GM03348 (cell line): Measurements from ENCODE around the gene CNDP1.
"Not testable (repeated sequence)": the region's sequence is repeated elsewhere in the genome, so short reads cannot be mapped to it uniquely, and the experiment has no call there.

Experiments used
- DNase-seq: peaks from one replicate; pipeline ENCODE4 v3.0.0; 2012; ENCODE audit warnings: low spot score

CNDP1 gene

DNA sequence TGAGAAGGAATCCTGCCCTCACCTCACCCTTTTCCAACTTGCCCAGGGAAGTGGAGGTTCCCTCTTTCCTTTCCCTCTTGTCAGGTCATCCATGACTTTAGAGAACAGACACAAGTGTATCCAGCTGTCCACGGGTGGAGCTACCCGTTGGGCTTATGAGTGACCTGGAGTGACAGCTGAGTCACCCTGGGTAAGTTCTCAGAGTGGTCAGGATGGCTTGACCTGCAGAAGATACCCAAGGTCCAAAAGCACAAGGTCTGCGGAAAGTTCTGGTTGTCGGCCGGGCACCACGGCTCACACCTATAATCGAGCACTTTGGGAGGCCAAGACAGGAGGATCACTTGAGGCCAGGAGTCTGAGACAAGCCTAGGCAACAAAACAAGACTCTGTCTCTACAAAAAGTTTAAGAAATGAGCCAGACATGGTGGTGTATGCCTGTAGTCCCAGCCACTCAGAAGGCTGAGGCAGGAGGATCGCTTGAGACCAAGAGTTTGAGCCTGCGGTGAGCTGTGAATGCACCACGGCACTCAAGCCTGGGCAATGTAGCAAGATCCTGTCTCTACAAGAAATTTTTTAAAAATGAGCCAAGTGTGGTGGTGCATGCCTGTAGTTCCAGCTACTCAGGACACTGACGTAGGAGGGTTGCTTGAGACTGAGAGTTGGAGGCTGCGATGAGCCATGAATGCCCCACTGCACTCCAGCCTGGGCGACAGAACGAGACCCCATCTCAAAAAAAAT lies 14.0 kb upstream of the CNDP1 start:
- no peak for DNase-seq

DNA sequence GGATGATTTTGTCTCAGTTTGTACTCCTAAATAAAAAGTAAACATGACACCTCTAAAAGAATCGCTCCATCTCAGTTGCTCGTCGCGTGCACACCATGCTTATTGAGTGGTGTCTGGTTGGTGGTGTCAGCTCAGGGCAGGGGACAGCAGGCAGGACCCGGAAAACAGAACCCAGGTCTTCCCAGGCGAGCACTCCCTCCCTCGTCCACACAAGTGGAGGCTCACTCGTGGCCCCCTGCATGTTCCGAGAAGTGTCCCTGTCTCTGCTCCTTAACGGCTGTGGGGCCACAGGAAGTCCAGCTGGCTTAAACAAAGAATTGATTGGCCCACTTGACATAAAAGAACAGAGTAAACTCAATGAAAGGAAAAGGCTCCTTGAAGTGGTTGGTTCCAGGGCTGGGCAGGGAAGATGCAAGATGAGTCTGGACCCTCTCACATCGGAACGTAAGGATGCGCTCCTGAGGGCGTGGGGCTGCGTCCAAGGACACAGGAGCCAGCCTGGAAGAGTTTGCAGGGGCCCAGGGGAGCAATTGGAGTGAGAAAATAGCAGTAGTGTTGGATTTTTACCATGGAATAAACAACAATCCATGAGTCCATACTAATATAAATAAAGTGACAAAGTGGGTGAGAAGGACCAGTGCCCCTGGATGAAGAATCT lies 13.1 kb upstream of the CNDP1 start:
- no peak for DNase-seq

DNA sequence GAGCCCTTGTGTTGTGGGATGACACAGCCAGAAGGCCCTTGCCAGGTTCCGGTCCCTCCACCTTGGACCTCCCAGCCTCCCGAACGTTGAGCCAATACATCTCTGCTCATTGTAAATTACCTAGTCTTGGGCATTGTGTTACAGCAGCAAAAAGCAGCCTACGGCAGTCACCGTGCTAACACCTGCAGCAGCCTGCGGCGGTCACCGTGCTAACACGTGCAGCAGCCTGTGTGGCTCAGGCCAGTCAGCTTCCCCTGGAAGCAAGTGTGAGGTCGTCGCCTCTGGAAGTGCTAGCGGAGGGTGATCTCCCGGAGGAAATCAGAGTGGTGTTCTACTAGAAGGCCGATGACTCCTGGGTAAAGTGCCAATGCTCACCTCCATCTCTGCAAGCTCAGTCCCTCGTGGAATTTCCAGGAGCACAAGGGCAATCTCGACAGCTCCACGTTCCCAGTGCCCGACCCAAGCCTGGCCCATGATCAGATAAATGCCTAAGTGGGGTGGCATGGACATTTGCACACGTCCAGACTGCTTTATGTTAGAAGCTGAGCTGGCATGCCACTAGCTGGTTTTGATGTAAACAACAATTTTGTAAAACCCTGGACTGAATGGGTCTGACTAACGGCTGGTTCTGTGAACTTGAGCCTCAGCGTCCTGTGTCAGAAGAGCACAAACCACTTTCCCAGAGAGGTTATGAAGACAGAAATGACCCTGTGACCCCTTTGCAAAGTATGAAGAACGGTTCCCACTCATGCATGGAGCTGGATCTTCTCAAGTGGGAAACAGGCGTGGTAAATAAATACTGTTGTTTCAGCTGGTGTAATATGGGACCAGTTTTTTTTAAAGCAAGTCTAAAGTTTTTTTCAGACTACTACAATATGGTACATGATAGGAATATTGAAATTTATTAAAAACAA lies 11.4 kb upstream of the CNDP1 start:
- no peak for DNase-seq

DNA sequence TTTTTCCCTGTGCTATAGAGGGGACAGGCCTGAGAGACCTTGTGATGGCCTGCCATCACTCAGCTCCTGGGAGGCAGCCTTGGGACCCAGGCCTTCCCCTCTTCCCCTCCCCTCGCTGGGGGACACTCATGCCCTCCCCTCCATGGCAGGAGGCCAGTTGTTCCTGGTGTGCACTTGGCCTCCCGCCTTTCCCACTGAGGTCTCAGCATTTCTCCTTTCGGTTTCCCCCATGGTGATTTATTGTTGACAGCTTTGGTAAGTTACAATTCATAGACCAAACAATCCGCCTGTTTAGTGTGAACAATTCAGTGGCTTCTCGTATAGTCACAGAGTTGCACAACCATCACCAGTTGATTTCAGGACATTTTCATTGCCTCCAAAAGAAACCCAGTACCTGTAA lies 10.2 kb upstream of the CNDP1 start:
- DNase-seq, result no peak

DNA sequence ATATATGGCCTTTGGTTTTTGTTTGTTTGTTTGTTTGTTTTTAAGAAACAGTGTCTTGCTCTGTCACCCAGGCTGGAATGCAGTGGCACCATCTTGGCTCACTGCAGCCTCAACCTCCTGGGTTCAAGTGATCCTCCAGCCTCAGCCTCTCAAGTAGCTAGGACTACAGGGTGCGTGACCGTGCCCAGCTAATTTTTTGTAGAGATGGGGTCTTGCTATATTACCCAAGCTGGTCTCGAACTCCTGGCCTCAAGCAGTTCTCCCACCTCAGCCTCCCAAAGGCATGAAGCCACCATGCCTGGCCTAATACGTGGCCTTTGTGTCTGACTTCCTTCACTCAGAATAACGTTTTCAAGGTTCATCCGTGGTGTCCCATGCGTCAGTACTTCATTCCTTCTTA lies 9.4 kb upstream of the CNDP1 start:
- not testable (repeated sequence) for DNase-seq

DNA sequence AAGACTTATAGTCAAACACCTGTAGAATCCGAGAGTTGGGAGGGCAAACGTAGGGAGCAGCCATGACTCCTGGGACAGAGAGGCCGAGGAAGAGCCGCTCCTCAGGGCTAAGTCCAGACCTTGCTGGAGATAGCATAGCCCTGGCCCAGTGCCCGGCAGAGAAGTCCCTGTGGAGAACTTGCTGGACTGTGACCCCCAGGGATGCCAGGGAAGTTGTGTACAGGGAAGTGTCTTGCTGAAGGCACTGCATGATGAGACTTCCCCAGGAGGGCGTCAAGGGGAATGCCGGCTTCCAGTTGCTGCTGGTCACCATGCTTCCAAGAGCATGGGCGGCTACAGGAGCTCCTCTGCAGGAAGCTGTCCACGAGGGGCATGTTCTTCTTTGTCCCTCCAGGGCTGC lies 8.6 kb upstream of the CNDP1 start:
- no peak for DNase-seq

DNA sequence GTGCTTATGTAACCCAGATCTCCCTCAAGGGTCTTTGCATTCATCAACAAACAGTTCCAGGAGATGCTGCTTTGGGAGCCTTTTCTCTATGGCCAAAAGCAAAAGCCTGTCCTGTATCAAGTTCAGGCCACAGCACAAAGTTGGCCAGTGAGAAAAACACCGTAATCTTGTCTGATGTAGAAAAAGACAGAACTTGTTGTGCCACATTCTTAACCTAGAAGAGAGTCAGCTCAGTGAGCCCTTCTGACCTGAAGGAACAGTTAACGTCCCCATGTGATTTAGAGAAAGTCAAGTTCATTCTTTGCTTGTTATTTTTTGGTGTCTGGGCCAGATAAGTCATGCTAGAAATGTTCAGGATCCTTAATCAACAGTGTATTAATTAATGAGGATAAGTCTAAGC lies 7.8 kb upstream of the CNDP1 start:
- no peak for DNase-seq

DNA sequence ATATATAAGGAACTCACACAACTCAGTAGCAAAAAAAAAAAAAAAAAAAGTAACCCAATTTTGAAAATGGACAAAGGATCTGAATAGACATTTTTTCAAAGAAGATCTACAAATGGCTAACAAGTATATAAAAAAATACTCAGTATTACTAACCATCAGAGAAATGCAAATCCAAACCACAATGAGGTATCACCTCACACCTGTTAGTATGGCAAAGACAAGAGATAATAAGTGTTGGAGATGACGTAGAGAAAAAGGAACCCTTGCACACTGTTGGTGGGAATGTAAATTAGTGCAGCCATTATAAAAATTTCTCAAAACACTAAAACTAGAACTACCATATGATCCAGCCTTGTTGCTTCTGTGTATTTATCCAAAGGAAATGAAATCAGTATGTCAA lies 5.8 kb upstream of the CNDP1 start:
- DNase-seq, result no peak

DNA sequence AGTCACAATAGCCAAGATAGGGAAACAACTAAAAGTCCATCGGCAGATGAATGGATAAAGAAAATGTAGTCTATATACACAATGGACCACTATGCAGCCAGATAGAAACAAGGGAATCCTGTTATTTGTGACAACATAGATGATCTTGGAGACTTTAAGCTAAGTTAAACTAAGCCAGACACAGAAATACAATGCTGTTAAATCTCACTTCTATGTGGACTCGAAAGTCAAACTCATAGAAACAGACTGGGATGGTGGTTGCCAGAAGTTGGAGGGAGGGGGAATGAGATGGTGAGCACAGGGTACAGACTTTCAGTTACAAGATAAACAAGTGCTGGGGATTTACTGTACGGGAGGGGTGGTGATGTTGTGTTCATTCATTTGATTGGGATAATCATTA lies 5.4 kb upstream of the CNDP1 start:
- no peak for DNase-seq

DNA sequence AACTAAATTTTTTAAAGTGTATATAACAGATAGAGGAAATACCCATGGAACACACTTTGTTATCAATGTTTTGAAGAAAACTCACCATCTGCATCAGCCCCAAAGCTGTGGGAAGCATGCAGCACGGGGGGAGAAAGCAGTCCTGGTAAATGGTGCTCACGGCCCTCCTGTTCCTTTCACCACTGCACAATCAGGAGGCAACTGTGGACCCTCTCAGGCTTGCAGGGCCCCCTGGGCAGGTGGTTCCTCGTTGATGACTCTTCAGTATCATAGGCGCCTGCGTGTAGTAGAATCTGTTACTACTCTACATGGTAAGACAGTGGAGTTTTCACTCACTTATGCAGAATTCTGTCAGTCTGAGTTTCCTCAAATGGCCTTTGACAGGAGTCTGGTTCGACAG lies 4.9 kb upstream of the CNDP1 start:
- DNase-seq, result no peak

DNA sequence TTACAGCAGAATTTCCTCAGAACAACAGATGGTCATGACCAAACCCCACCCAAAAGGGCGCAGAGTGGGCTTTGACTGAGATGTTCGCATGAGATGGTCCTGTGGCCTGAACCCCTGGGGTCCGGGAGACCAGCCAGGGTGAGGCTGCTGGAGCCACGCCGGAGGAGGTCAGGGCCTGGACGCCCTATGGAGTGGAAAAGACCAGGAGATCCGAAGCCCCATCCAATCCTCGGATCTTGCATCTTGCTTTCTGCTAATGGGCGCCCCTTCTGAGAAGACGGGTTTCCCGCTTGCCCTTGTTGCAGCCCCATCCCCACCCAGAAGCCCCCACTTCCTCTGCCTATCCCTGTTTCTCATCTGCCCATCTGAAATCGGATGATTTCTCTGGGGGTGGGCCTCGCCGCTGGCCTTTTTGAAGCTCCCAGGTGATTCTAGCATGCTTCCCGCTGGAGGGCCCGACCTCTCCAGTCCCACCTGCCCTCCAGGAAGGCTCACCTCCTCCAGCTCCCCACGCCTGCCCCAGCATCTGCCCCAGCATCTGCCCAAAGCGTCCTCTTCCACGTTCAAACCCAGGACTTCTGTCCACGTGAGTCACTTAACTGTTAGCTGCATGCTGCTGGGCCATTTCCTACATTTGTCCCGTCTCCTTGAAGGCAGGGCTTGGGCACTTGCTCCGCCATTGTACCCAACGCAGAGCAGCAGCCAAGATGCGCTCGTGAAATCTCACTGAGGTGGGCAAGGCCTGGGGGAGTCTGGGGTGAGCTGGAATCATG lies 4.3 kb upstream of the CNDP1 start:
- DNase-seq, result no peak

DNA sequence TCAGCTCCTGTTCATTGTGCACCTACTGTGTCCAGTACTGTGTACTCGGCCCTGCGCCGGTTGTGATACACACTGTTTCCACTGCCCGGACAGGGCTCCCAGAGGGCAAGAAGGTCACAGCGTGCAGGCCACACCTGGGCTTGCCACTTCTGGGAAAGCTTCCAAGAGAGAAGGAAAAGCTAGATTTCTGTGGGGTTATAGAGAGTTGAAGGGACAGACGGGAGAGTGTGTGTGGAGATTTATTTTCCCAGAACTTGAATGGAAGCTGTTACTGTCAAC lies 3.8 kb upstream of the CNDP1 start:
- no peak for DNase-seq

DNA sequence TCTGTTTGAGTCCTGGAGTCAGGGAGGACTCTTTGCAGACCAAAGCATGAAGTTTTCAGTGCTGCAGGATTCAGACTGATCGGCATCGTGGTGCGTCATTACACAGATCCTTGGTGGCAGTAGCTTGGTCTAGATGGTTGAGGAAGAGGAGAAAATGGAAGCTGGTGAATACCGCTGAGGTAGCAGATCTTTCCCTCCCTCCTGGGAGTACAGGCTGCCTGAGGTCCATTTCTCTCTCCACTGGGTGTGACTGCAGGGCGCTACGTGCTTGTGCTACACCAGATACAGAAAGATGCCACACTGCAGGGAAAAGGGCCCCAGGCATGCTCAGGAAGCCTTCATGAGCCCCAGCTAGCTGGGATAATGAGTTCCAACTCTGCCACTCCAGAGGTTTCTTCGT lies 3.3 kb upstream of the CNDP1 start:
- DNase-seq, result no peak

DNA sequence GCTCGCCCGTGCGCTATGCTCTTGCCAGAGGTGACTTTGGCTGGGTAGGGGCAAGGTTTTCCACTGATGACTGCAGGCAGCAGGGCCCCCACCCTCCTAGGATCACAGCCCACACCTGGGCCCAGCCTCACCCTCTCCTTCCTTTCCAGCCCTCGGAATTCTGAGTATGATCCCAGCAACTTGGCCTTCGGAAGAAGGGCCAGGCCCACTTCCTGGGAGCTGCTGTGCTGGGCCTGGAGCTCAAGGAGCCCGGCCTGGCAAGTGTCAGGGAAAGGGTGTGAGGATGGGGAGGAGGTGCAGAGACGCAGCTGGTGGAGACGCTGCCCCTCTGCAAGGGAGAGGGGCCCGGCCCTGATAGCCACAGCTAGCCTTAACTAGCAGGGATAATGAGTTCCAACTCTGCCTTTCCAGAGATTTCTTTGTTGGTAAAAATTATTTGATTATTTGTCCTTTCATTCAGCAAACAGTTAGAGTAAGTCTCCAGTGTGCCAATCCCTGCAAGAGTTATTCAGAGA lies 1.7 kb upstream of the CNDP1 start:
- DNase-seq, result no peak

DNA sequence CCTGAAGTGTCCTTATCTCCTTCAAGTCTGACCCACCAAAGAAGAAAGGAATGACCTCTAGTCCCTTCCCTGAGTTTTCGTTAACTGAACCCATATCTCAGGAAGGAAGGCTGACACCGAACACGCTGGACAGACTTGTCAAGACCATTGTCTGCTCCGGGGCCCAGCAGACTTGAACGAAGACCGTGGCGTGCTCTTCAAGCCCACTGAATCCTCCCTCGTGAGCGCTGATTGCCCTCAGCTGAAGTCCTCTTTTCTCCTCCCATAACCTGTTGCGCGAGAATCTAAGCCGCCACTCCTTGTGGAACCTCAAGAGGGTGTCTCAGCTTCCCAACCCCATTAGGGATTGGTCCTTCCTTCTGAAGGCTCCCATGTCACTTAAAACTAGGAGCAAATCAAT lies 634 bp upstream of the CNDP1 start:
- DNase-seq, result no peak

DNA sequence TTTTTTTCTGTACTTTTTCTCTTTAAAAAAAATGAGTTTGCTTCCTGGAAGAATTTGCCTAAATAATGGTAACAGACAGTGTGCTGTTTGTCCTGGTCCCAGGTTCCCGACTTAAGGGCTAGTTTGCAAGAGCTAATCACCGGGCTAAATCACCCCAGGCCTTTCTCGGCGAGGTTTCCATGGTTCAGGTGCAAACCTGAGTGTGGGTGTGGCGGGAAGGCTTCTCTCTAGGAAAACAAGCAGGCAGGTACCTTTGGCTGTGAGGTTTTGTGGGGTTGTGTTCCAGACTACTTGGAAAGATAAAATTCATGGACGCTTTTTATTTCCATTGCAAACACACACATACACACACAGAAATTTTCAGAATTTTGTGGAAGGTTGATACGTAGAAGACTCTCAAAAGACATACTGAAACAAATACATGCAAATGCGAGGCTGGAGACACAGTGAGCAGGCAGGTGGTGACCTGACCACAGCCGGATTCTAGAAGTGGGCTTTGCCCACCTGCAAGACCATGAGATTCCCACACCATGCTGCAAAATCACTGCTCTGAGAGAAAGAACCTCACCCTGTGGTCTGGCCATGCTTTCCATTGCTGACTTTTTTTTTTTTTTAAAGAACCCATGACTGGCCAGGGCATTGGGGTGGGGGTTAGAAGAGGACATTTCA lies 815 bp downstream of the CNDP1 start:
- DNase-seq, result no peak

DNA sequence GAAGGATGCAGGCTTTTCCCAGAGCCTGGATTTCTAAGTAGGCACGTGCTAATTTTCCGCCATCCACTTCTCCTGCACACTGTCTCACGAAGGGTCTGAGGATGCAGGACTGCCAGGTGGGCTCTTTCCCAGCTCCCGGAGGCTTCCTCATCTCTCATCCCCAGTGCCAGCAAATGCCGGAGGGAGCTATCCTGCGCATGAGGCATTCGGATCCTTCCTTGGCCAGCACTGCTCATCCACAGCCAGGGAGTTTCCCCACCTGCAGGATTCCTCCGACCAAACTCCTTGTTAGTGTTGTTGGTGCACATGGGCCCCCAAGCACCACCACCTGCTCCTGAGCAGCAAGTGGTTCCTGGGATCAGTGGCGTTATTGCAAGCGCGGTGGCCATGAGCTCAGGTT lies 5.0 kb downstream of the CNDP1 start:
- no peak for DNase-seq

DNA sequence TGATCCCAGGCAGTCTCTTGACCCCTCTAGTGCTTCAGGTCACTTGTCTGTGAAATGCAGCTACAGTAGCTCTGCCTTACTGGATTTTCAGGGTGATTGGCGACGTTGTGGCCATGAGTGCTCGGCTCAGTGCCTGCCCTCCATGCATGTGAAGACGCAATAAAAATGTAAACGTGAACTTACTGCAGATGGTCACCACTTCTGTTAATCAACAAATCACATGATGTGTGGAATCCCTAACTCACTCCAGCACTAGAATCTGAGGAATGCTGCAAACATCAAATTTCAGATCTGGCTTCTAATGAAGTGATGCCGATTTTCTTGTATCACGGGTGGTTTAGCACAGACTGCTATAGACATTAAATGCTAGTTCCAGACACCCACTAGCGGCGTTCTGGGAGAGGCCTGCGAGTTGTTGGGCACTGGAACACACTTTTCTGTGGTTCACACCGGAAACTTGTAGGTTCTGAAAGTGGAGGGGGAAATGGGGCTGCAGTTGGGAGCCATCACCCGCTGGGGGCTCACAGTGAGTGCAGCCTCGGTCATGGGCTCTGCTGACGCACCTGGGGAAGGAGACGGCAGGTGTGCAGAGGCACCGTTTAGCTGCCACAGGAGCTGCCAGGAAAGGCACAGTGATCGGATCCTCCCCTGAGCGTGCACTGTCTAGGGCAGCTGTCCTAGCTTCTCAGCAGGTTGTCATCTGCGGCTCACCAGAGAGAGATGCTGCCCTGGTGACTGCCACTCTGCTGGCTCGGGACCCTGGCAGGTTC lies 6.5 kb downstream of the CNDP1 start:
- no peak for DNase-seq

DNA sequence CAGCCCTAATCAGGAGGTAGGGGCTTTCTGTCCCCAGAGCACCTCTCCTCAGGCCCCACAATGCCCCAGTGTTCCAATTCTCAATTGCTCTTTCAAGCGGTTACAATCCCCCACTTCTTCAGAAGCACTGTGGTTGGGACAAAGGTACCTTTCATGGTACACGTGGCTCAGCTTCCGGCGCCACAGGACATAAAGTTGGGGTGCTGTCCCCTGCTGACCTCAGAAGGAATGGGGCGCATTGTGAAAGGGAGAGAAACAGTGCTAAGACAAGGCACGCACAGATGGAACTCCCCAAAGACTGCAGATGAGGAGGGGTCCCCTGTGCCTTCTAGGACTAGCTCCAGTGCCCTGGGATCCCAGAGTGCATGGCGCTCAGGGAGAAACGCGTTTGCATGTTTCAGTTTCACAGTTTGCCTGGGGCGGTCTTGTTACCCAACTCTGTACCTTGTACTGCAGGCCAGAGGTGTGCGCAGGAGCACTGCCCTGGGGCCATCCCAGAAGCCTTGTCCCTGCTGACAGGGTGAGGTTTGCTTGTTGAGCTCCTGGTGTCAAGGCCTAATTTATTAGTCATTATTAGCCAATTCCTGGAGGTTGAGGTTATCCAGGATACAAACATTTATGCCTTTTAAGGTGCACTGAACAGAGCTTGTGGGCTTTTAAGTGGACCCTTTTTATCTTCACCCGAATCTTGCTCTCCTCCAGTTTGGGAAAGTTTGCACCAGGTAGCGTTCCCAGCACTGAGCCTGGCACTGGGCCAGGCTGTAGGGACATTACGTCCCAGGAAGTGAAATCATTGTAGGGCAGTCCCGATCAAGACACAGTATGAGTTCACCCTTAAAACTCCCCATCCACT lies 7.6 kb downstream of the CNDP1 start:
- no peak for DNase-seq

DNA sequence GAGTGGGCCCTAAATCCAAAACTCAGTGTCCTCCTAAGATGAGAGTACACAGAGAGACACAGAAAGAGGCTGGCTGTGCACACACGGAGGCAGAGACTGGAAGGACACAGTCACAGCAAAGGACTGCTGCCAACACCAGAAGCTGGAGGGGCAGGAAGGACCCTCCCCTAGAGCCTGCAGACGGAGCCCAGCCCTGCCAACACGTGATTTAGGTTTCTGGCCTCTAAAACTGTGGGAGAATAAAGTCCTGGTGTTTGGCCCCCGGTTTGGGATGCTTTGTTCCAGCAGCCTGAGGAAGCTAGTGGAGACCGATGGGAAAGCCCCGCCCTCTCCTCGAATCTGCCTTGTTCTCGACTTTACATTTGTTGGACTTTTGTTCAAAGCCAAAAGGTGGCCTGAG lies 10.6 kb downstream of the CNDP1 start:
- DNase-seq, result no peak
